Upper lobe of left lung (tissue), 6 donors: ENCODE data around the gene GRIK1. TPM values are rescaled to one million over a fixed set of nuclear protein-coding genes. Genes with fewer than 3 reads are reported as not detected.

Source experiments
- ATAC-seq, 2 donors: fragments of 200-7000 bp; cut with Tn5 transposase; one replicate each; pipeline ENCODE4 v1.9.1; 2022; ENCODE audit warnings: mild to moderate bottlenecking in 2 of 2, moderate library complexity in 2 of 2; ENCODE audit not compliant: low FRiP score in 2 of 2
- DNase-seq, 2 donors: peaks; one replicate each; pipeline ENCODE4 v3.0.0-alpha.2; 2019 to 2020
- H3K27ac ChIP-seq, 4 donors: fragments of 200-600 bp; sonication (generic); one replicate each; pipeline ENCODE4 v1.5.1; 2016 to 2019
- H3K27me3 ChIP-seq, 4 donors: fragments of 200-600 bp; sonication (generic); one replicate each; pipeline ENCODE4 v1.5.1; 2017 to 2019
- H3K36me3 ChIP-seq, 4 donors: fragments of 200-600 bp; sonication (generic); one replicate each; pipeline ENCODE4 v1.5.1; 2016 to 2019
- H3K4me1 ChIP-seq, 4 donors: fragments of 200-600 bp; sonication (generic); one replicate each; pipeline ENCODE4 v1.5.1; 2018 to 2019
- H3K4me3 ChIP-seq, 4 donors: fragments of 200-600 bp; sonication (generic); one replicate each; pipeline ENCODE4 v1.5.1; 2017 to 2019; ENCODE audit warnings: mild to moderate bottlenecking in 2 of 4, moderate library complexity in 1 of 4
- H3K9me3 ChIP-seq, 4 donors: fragments of 200-600 bp; sonication (generic); one replicate each; pipeline ENCODE4 v1.5.1; 2018 to 2019
- CTCF ChIP-seq, 6 experiments: fragments of 450-650 bp in 4 of 6; fragments of 200-600 bp in 2 of 6; sonication (generic) in 2 of 6; IDR thresholded peaks; one replicate each; pipeline ENCODE4 v1.5.1; 2016 to 2019; ENCODE audit warnings: antibody characterized with exemption in 6 of 6
- EP300 ChIP-seq, 4 donors: sonication (generic); formaldehyde crosslinking; IDR thresholded peaks; one replicate each; pipeline ENCODE4 v1.5.1; 2017; ENCODE audit warnings: antibody characterized with exemption in 4 of 4, control low read depth in 2 of 4
- POLR2A ChIP-seq, 4 donors: fragments of 450-650 bp; IDR thresholded peaks; one replicate each; pipeline ENCODE4 v1.5.1; 2016 to 2017; ENCODE audit warnings: antibody characterized with exemption in 4 of 4, mild to moderate bottlenecking in 2 of 4
- POLR2AphosphoS5 ChIP-seq, 2 donors: sonication (generic); formaldehyde crosslinking; IDR thresholded peaks; one replicate each; pipeline ENCODE4 v1.5.1; 2017; ENCODE audit warnings: antibody characterized with exemption in 2 of 2
- WGBS, 2 donors: methylation state at CpG; one replicate each; pipeline ENCODE4 v1.1.5; 2017 to 2018; 5-methylcytosine and 5-hydroxymethylcytosine counted together
- total RNA-seq, 6 donors: library from RNA; depleted of rRNA in 4 of 6; stranded (reverse); fragments of >200 nt in 4 of 6; gene quantifications; one replicate each; pipeline versions ENCODE4 v1.1.0 to v1.2.1, GENCODE V29; 2016 to 2021
- donor health status: DM: no; HTN: no; CAD: no; lungs with moderate emphysema.
- donor health status: DM: no; HTN: yes; CAD: no; lungs with severe emphysema.

Gene GRIK1
- total RNA-seq, 6 donors from 2014 or later = 0.15 TPM; not detected in 5

GRCh38 chr21:29647353-29647781, 292.4 kb downstream of the GRIK1 start:
- no peak for DNase-seq

GRCh38 chr21:29645666-29646553, 293.9 kb downstream of the GRIK1 start:
- 90 to 92% methylated on average over 3 of the region's 3 CpGs for WGBS, 2 donors
- ATAC-seq (no peak), DNase-seq (no peak)
- no peak overlapping the region for H3K4me3 ChIP-seq
- H3K4me1 ChIP-seq = no peaks in the 10 kb centered on the region
- no peaks in the 10 kb centered on the region for H3K36me3 ChIP-seq
- TF ChIP-seq CTCF (IDR thresholded peaks at IDR 0.05) = no peak
- TF ChIP-seq POLR2AphosphoS5 (IDR thresholded peaks at IDR 0.05) = no peak
- TF ChIP-seq POLR2A (IDR thresholded peaks at IDR 0.05) = no peak
- TF ChIP-seq EP300 (IDR thresholded peaks at IDR 0.05) = no peak
- H3K9me3 ChIP-seq = no peaks in the 10 kb centered on the region
- no peaks in the 10 kb centered on the region for H3K27me3 ChIP-seq
- H3K27ac ChIP-seq = no peak overlapping the region

More at GRCh38 chr21:29647353-29647781, 292.4 kb downstream of the GRIK1 start:
- H3K9me3 ChIP-seq = no peaks in the 10 kb centered on the region
- no peak for ATAC-seq
- no peak overlapping the region for H3K27ac ChIP-seq
- H3K36me3 ChIP-seq = no peaks in the 10 kb centered on the region
- no peaks in the 10 kb centered on the region for H3K4me1 ChIP-seq
- 52 to 67% methylated on average over 5 of the region's 5 CpGs for WGBS, 2 donors
- no peak for TF ChIP-seq POLR2AphosphoS5 (IDR thresholded peaks at IDR 0.05)
- TF ChIP-seq CTCF (IDR thresholded peaks at IDR 0.05) = no peak
- TF ChIP-seq POLR2A (IDR thresholded peaks at IDR 0.05) = no peak
- no peak for TF ChIP-seq EP300 (IDR thresholded peaks at IDR 0.05)
- H3K27me3 ChIP-seq = no peaks in the 10 kb centered on the region
- H3K4me3 ChIP-seq = no peak overlapping the region

GRCh38 chr21:29643289-29643688, 296.5 kb downstream of the GRIK1 start:
- 86 to 92% methylated on average over 3 of the region's 3 CpGs for WGBS, 2 donors
- Histone ChIP-seq H3K27me3 (no peaks in the 10 kb centered on the region), H3K9me3 (no peaks in the 10 kb centered on the region), H3K36me3 (no peaks in the 10 kb centered on the region), H3K27ac (no peak overlapping the region), H3K4me1 (no peaks in the 10 kb centered on the region), H3K4me3 (no peak overlapping the region)
- no peak for DNase-seq
- no peak for TF ChIP-seq POLR2AphosphoS5 (IDR thresholded peaks at IDR 0.05)
- no peak for TF ChIP-seq POLR2A (IDR thresholded peaks at IDR 0.05)
- no peak for TF ChIP-seq CTCF (IDR thresholded peaks at IDR 0.05)
- TF ChIP-seq EP300 (IDR thresholded peaks at IDR 0.05) = no peak
- ATAC-seq = no peak

- Histone ChIP-seq H3K36me3 (no peaks in the 10 kb centered on the region), H3K4me1 (no peaks in the 10 kb centered on the region), H3K9me3 (no peaks in the 10 kb centered on the region), H3K4me3 (no peak overlapping the region), H3K27me3 (no peaks in the 10 kb centered on the region), H3K27ac (no peak overlapping the region)
- DNase-seq = no peak
- TF ChIP-seq POLR2A (IDR thresholded peaks at IDR 0.05) (no peak), POLR2AphosphoS5 (IDR thresholded peaks at IDR 0.05) (no peak), CTCF (IDR thresholded peaks at IDR 0.05) (no peak), EP300 (IDR thresholded peaks at IDR 0.05) (no peak)
- WGBS, 2 donors = 95 to 96% methylated on average over 8 to 10 of the region's 10 CpGs
- no peak for ATAC-seq
Observed at GRCh38 chr21:29642551-29643245, 297.1 kb downstream of the GRIK1 start.
